ENCODE data around the gene DMBX1.

The DMBX1 gene

GRCh38 chr1:46488343-46489168, 1.1 kb upstream of the DMBX1 start:
- Histone ChIP-seq H3K4me3 (ENCODE audit: low read length) (no peak overlapping the region), H3K36me3 (ENCODE audit: control insufficient read depth, insufficient read depth, low read length) (no peaks in the 10 kb centered on the region), H3K4me1 (ENCODE audit: control insufficient read depth, insufficient read depth, low read length) (peaks cover 23% of the 10 kb centered on the region), H3K27me3 (ENCODE audit: control insufficient read depth, insufficient read depth, low read length) (peaks cover 97% of the 10 kb centered on the region), H3K9me3 (ENCODE audit: control insufficient read depth, low read length) (peaks cover 6% of the 10 kb centered on the region), H3K9ac (ENCODE audit: low read length) (no peak overlapping the region)

GRCh38 chr1:46489169-46489637, 433 bp upstream of the DMBX1 start:
- peaks cover 97% of the 10 kb centered on the region for H3K27me3 ChIP-seq (ENCODE audit: control insufficient read depth, insufficient read depth, low read length)
- H3K9ac ChIP-seq (ENCODE audit: low read length) = no peak overlapping the region
- H3K4me3 ChIP-seq (ENCODE audit: low read length) = no peak overlapping the region
- H3K4me1 ChIP-seq (ENCODE audit: control insufficient read depth, insufficient read depth, low read length) = peaks cover 23% of the 10 kb centered on the region
- no peaks in the 10 kb centered on the region for H3K36me3 ChIP-seq (ENCODE audit: control insufficient read depth, insufficient read depth, low read length)
- peaks cover 6% of the 10 kb centered on the region for H3K9me3 ChIP-seq (ENCODE audit: control insufficient read depth, low read length)

- peaks cover 23% of the 10 kb centered on the region for H3K4me1 ChIP-seq (ENCODE audit: control insufficient read depth, insufficient read depth, low read length)
- H3K4me3 ChIP-seq (ENCODE audit: low read length) = no peak overlapping the region
- peaks cover 100% of the 10 kb centered on the region for H3K27me3 ChIP-seq (ENCODE audit: control insufficient read depth, insufficient read depth, low read length)
- no peak overlapping the region for H3K9ac ChIP-seq (ENCODE audit: low read length)
- peaks cover 6% of the 10 kb centered on the region for H3K9me3 ChIP-seq (ENCODE audit: control insufficient read depth, low read length)
- no peaks in the 10 kb centered on the region for H3K36me3 ChIP-seq (ENCODE audit: control insufficient read depth, insufficient read depth, low read length)
Measured at GRCh38 chr1:46490406-46490655, 695 bp downstream of the DMBX1 start.

- Histone ChIP-seq H3K4me3 (ENCODE audit: low read length) (no peak overlapping the region), H3K4me1 (ENCODE audit: control insufficient read depth, insufficient read depth, low read length) (peaks cover 23% of the 10 kb centered on the region), H3K9ac (ENCODE audit: low read length) (no peak overlapping the region), H3K27me3 (ENCODE audit: control insufficient read depth, insufficient read depth, low read length) (peaks cover 100% of the 10 kb centered on the region), H3K36me3 (ENCODE audit: control insufficient read depth, insufficient read depth, low read length) (no peaks in the 10 kb centered on the region), H3K9me3 (ENCODE audit: control insufficient read depth, low read length) (peaks cover 6% of the 10 kb centered on the region)
Measured at GRCh38 chr1:46490656-46491442, 1.2 kb downstream of the DMBX1 start.

- Histone ChIP-seq H3K4me3 (ENCODE audit: low read length) (peak overlapping the region; percentile 4), H3K36me3 (ENCODE audit: control insufficient read depth, insufficient read depth, low read length) (no peaks in the 10 kb centered on the region), H3K9ac (ENCODE audit: low read length) (no peak overlapping the region), H3K4me1 (ENCODE audit: control insufficient read depth, insufficient read depth, low read length) (peaks cover 23% of the 10 kb centered on the region), H3K27me3 (ENCODE audit: control insufficient read depth, insufficient read depth, low read length) (peaks cover 100% of the 10 kb centered on the region), H3K9me3 (ENCODE audit: control insufficient read depth, low read length) (peaks cover 6% of the 10 kb centered on the region)
Measured at GRCh38 chr1:46491443-46492268, 2.0 kb downstream of the DMBX1 start.

- Histone ChIP-seq H3K4me1 (ENCODE audit: control insufficient read depth, insufficient read depth, low read length) (peaks cover 23% of the 10 kb centered on the region), H3K9ac (ENCODE audit: low read length) (no peak overlapping the region), H3K4me3 (ENCODE audit: low read length) (no peak overlapping the region), H3K36me3 (ENCODE audit: control insufficient read depth, insufficient read depth, low read length) (no peaks in the 10 kb centered on the region), H3K27me3 (ENCODE audit: control insufficient read depth, insufficient read depth, low read length) (peaks cover 95% of the 10 kb centered on the region), H3K9me3 (ENCODE audit: control insufficient read depth, low read length) (peaks cover 6% of the 10 kb centered on the region)
Measured at GRCh38 chr1:46492269-46492853, 2.7 kb downstream of the DMBX1 start.

GRCh38 chr1:46492871-46493270, 3.2 kb downstream of the DMBX1 start:
- H3K9ac ChIP-seq (ENCODE audit: low read length) = no peak overlapping the region
- peaks cover 23% of the 10 kb centered on the region for H3K4me1 ChIP-seq (ENCODE audit: control insufficient read depth, insufficient read depth, low read length)
- H3K27me3 ChIP-seq (ENCODE audit: control insufficient read depth, insufficient read depth, low read length) = peaks cover 90% of the 10 kb centered on the region
- H3K36me3 ChIP-seq (ENCODE audit: control insufficient read depth, insufficient read depth, low read length) = no peaks in the 10 kb centered on the region
- H3K4me3 ChIP-seq (ENCODE audit: low read length) = no peak overlapping the region
- H3K9me3 ChIP-seq (ENCODE audit: control insufficient read depth, low read length) = peaks cover 6% of the 10 kb centered on the region

- Histone ChIP-seq H3K36me3 (ENCODE audit: control insufficient read depth, insufficient read depth, low read length) (no peaks in the 10 kb centered on the region), H3K4me1 (ENCODE audit: control insufficient read depth, insufficient read depth, low read length) (peaks cover 23% of the 10 kb centered on the region), H3K9me3 (ENCODE audit: control insufficient read depth, low read length) (peaks cover 6% of the 10 kb centered on the region), H3K9ac (ENCODE audit: low read length) (no peak overlapping the region), H3K4me3 (ENCODE audit: low read length) (no peak overlapping the region), H3K27me3 (ENCODE audit: control insufficient read depth, insufficient read depth, low read length) (peaks cover 84% of the 10 kb centered on the region)
Measured at GRCh38 chr1:46493316-46494032, 3.8 kb downstream of the DMBX1 start.

GRCh38 chr1:46494910-46495309, 5.3 kb downstream of the DMBX1 start:
- Histone ChIP-seq H3K27me3 (ENCODE audit: control insufficient read depth, insufficient read depth, low read length) (peaks cover 70% of the 10 kb centered on the region), H3K9me3 (ENCODE audit: control insufficient read depth, low read length) (peaks cover 6% of the 10 kb centered on the region), H3K4me1 (ENCODE audit: control insufficient read depth, insufficient read depth, low read length) (peaks cover 14% of the 10 kb centered on the region), H3K4me3 (ENCODE audit: low read length) (no peak overlapping the region), H3K36me3 (ENCODE audit: control insufficient read depth, insufficient read depth, low read length) (no peaks in the 10 kb centered on the region), H3K9ac (ENCODE audit: low read length) (no peak overlapping the region)

GRCh38 chr1:46495778-46496177, 6.1 kb downstream of the DMBX1 start:
- no peak overlapping the region for H3K9ac ChIP-seq (ENCODE audit: low read length)
- no peaks in the 10 kb centered on the region for H3K36me3 ChIP-seq (ENCODE audit: control insufficient read depth, insufficient read depth, low read length)
- no peak overlapping the region for H3K4me3 ChIP-seq (ENCODE audit: low read length)
- peaks cover 61% of the 10 kb centered on the region for H3K27me3 ChIP-seq (ENCODE audit: control insufficient read depth, insufficient read depth, low read length)
- peaks cover 6% of the 10 kb centered on the region for H3K9me3 ChIP-seq (ENCODE audit: control insufficient read depth, low read length)
- H3K4me1 ChIP-seq (ENCODE audit: control insufficient read depth, insufficient read depth, low read length) = peaks cover 6% of the 10 kb centered on the region

GRCh38 chr1:46496505-46496904, 6.9 kb downstream of the DMBX1 start:
- H3K4me1 ChIP-seq (ENCODE audit: control insufficient read depth, insufficient read depth, low read length) = no peaks in the 10 kb centered on the region
- H3K9ac ChIP-seq (ENCODE audit: low read length) = no peak overlapping the region
- peaks cover 4% of the 10 kb centered on the region for H3K9me3 ChIP-seq (ENCODE audit: control insufficient read depth, low read length)
- peaks cover 54% of the 10 kb centered on the region for H3K27me3 ChIP-seq (ENCODE audit: control insufficient read depth, insufficient read depth, low read length)
- no peaks in the 10 kb centered on the region for H3K36me3 ChIP-seq (ENCODE audit: control insufficient read depth, insufficient read depth, low read length)
- no peak overlapping the region for H3K4me3 ChIP-seq (ENCODE audit: low read length)
